GM19467 (cell line): ENCODE measurements around the gene ATOX1.
A peak's percentile ranks its signal among the peaks of the same experiment; 100 is the strongest.

ENCODE experiments used
- ATAC-seq: cut with Tn5 transposase; IDR thresholded peaks from one replicate; pipeline ENCODE4 v1.9.1; 2021; ENCODE audit warnings: mild to moderate bottlenecking, moderate library complexity; ENCODE audit not compliant: unreplicated experiment

ATOX1 gene

GRCh38 chr5:151770383-151771258, 12.2 kb upstream of the ATOX1 start:
- ATAC-seq = peak; percentile 25

DNA sequence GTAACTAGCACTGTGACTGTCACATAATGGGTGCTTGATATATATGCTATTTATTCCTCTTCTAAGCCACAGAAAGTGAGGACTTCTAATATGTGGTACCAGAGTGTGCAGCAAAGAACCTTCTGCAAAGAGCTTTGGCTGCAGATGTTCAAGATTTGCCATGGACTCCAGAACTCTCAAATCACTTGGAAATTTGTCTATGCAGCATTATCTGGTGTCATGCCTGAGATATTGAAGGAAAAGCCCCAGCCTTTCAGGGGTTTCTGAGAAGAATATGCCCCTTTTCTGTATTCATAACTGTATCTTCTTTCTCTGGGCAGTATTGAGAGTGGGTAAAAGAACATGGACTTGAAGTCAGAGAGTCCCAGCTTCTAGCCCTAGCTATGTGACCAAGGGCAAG, 8.5 kb upstream of the ATOX1 start:
- ATAC-seq = no peak

- no peak for ATAC-seq
Measured at GRCh38 chr5:151764801-151765200, 6.4 kb upstream of the ATOX1 start.

GRCh38 chr5:151758141-151758429, 346 bp downstream of the ATOX1 start:
- ATAC-seq = peak; percentile 8

GRCh38 chr5:151757233-151758140, 944 bp downstream of the ATOX1 start:
- ATAC-seq = peak; percentile 33

- no peak for ATAC-seq
Measured at GRCh38 chr5:151755383-151755782, 3.0 kb downstream of the ATOX1 start.

DNA sequence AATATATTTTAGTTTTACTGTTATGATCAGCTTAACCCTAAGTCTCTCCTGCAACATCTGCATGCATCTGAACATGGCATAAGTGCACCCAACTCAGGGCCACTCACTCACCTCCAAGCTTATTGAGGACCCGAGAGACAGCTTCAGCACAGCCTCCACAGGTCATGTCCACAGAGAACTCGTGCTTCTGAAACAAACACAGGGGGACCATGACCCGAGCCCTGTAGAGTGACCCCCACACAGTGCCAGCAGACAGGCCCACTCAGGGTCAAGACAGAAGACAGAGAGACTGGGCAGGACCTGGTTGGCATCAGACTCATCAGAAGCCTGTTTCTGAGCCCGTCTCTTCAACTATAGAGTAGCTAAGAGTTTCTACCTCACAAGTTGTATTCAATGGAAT, 6.8 kb downstream of the ATOX1 start:
- no peak for ATAC-seq

DNA sequence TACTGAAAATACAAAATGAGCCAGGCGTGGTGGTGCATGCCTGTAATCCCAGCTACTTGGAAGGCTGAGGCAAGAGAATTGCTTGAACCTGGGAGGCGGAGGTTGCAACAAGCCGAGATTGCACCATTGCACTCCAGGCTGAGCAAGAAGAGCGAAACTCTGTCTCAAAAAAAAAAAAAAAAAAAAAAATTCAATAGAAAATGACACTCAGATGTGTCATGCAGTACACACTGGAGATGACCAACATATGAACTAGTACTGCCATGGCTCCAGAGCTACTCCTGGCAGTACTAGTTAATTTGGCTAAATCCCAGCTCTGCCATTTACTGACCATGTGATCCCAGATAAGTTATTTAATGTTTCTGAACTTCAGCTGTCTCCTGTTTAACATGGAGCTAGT, 7.3 kb downstream of the ATOX1 start:
- ATAC-seq = no peak

DNA sequence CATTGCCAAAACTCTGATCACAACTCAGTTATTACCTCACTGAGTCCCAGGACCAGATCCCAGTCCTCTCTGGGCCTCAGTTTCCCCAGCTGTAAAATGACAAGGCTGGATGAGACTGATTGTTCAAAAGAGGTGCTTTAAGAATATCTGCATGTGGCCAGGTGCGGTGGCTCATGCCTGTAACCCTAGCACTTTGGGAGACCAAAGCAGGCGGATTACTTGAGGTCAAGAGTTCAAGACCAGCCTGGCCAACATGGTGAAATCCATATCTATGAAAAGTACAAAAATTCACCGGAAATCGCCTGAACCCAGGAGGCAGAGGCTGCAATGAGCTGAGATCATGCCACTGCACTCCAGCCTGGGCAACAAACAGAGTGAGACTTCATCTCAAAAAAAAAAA, 8.3 kb downstream of the ATOX1 start:
- ATAC-seq = no peak

- no peak for ATAC-seq
Measured at GRCh38 chr5:151745071-151745705, 13.2 kb downstream of the ATOX1 start.

GRCh38 chr5:151743530-151743929, 14.9 kb downstream of the ATOX1 start:
- ATAC-seq = no peak

DNA sequence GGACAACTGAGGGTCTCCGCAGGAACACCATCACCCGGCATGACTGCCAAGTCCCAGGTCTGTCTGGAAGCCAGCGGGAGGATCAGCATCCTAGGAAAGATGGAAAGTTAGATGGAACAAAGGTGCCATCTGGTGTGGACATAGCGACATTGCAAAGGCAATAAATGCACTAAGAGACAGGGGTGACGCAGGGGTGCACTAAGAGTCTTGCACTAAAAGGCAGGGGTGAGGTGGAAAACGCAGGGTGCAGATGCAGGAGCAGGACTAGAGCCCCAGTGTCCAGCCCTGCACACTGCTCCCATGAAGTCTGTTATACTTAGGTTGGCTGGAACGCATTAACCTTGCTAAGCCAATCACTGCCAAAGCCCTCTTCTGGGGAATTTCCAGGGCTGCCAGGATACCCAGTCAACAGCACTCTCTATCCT, 15.5 kb downstream of the ATOX1 start:
- no peak for ATAC-seq

DNA sequence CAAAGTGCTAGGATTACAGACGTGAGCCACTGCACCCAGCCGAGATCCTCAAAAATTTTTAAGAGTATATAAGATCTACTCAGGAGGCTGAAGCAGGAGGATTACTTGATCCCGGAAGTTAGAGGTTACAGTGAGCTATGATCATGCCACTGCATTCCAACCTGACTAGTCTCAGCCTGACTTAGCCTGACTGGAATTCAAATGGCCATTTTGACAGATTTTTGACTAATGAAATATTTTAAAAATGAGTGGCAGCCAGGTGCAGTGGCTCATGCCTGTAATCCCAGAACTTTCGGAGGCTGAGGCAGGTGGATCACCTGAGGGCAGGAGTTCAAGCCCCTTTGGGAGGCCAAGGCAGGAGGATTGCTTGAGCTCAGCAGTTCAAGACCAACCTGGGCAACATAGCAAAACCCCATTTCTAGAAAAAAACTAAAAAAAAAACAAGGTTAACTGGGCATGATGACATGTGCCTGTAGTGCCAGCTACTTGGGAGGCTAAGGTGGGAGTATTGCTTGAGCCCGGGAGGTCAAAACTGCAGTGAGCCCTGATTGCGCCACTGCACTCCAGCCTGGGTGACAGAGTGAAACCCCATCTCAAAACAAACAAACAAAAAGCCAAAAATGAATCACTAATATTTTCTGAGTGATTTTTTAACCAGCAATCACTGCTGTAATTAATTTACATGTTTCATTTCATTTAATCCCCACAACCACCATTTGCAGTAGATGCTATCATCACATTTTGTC, 16.6 kb downstream of the ATOX1 start:
- no peak for ATAC-seq

- peak; percentile 5 for ATAC-seq
Measured at GRCh38 chr5:151740958-151741373, 17.5 kb downstream of the ATOX1 start.

DNA sequence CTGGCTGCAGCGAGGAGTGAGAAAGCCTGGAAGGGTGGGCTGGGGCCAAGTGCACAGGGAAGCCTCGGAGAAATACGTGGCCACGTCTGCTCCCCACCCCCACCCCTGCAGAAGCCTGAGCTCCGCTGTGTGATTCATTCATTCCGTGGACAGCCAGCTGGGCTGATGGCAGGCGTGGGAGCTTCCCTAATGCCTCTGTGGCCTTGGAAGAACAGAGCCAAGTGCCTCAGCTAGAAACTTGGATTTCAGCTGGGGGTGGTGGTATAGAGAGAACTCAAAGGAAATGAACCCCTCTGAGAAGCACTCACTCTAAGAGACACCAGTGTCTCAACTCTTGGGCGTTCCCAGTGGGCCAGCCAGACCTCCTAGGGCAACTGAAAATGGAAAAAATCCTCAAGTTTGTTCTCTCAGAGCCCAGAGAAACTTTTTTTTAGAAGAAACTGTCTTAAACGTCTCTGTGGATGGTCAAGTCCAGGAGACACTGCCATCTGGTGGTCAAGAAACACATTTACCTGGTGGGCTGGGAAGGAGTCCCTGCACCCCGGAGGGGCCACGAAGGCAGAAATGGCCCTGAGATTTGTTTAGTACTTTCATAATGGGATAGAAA, 18.0 kb downstream of the ATOX1 start:
- ATAC-seq = peak; percentile 55

DNA sequence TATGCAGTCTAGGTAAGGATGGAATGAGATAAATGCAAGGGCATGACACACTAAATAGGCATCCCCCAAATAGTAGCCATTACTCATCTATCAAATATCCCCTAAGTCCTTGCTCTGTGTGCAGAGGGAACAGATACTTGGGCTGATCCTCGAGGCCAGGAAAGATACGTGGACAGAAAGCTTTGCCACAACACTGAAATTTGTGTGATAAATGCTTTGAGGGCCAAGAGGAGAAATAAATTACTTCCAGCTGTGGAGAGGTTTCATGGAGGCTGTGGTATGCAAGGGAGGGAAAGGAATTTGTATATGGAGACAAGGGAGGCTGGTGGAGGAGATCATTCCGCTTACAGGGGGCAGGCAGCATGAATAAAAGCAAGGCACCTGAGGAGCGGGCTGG, 18.5 kb downstream of the ATOX1 start:
- ATAC-seq = no peak

DNA sequence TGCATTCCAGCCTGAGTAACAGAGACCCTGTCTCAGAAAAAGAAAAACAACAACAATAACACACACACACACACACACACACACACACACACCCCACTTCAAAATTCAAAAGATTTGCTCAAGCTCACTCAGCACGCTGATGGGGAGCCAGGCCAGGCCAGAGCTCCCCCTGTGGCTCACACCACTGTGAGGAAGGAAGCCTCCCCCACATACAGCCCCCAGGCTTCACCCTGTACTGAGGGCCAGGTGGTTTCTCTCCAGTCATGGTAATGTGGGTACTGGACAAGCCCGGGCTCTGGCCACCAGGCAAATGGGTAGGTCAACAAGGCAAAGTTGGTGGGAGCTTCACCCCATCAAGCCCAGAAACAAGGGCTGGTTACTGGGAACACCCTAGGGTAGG, 19.0 kb downstream of the ATOX1 start:
- no peak for ATAC-seq

- ATAC-seq = no peak
Measured at GRCh38 chr5:151738125-151738848, 20.1 kb downstream of the ATOX1 start.

DNA sequence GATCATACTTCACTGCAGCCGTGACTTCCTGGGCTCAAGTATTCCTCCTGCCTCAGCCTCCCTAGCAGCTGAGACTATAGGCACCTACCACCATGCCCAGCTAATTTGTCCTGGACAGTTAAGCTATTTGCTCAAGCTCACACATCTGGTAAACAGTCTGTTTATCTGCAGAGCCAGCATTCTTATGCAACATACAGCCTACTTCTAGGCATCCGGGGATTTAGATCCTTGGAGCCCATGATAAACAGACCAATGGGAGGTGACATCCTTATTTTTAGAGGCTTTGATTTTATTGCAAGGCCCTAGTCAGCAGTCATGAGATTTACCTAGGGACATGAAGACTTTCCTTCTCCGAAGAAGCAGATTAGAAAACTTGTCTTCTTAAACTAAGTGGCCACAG, 21.0 kb downstream of the ATOX1 start:
- no peak for ATAC-seq

DNA sequence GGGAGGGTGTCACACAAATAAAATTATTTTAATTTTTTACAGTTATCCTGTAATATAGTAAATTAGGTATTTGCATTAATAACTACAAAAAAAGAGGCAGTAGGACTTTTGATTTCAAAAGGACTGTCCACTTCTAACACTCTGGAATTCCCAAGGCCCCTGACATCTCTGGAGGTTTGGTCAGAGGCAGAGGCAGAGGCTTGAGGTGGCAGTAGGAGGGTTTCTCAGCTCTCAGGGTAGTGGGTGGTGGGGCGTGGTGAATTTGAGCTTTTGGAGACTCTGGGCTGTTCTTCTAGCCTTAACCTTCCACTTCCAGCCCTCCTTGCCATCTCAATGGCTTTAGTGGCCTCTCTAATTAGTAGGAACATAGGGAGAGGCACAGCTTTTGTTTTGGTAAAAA, 22.8 kb downstream of the ATOX1 start:
- ATAC-seq = no peak
